Activated naive CD4-positive, alpha-beta T cell (primary cell): Measurements from ENCODE around the gene CHST8.

Source experiments
- DNase-seq, 4 experiments: peaks; one replicate each; lab custom pipeline; 2025; lab: John Stamatoyannopoulos, UW

Gene CHST8

DNA sequence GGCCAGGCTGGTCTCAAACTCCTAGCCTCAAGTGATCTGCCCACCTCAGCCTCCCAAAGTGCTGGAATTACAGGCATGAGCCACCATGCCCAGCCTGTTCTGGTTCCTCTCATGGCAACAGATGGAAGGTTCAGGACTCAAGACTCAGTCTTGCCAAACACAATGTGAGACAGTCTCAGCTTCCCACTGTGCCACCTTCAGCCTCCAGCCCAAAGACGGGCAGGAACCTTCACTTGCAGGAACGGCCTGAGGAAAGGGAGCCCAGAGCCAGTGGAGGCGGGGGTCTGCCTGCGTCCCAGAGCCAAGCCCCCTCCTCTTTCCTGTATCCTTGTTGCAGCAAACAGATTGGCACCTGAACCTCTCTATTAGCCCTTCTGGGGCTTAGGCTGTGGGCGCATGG is 2.9 kb upstream of the CHST8 start:
- DNase-seq = no peak

DNA sequence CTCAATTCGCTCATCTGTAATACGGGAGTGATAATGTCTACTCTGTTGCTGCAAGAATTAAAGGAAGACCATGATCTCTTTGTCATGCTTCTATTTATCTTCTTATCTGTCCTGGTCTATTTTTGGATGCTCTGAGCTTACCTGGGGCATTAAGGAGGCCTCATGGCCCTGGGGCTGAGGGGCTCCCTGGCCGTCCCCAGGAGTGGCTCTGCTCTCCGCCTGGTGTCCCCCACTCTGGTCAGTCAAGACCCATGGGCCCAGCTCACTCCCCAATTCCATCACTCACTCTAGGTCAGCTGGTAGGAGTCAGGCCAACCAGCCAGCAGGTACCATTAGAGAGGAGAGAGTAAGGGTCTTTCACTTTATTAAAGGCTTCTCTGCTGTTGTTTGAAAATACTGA is 1.1 kb upstream of the CHST8 start:
- DNase-seq = no peak

- no peak for DNase-seq
Observed at GRCh38 chr19:33621065-33621785, 528 bp upstream of the CHST8 start.

- no peak for DNase-seq
Observed at GRCh38 chr19:33622505-33622808, 704 bp downstream of the CHST8 start.

GRCh38 chr19:33622809-33623511 is 1.2 kb downstream of the CHST8 start:
- no peak for DNase-seq

DNA sequence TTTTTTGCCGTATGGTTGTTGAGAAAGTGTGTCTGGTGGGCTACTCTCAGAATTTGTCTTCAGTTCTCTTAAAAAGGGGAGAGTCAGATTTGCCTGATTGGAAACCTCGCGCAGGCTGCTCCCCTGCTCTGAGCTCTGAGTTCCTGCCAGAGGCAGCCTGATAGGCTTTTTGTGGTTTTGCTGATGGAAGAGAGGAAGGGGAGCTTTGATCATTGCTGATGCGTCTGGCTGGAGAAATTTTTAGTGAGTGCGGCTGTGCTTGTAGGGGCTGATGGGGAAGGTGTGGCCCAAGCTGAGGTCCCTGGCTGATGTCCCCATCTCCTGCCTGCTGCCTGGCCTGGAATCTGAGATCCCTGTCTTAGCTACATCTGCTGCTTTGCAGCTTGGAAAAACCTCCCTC is 2.8 kb downstream of the CHST8 start:
- DNase-seq = no peak

DNA sequence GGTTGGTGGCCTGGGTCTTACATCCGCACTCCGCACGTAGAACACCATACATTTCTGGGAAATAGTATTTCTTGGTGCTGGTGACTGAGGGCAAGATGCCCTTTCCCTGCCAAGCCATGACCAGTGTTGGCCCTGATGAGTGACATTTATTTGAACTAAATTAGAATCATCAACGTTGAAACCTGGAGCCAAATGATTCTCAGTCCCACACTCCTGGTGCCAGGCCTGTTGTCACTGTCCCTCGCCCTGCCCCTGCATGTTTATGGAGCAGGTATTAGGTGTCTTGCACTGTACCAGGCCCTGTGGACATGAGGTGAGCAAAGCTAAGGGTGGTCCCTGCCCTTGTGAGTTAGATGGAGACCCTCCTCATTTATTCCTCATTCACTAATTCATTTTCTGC is 5.8 kb downstream of the CHST8 start:
- no peak for DNase-seq

DNA sequence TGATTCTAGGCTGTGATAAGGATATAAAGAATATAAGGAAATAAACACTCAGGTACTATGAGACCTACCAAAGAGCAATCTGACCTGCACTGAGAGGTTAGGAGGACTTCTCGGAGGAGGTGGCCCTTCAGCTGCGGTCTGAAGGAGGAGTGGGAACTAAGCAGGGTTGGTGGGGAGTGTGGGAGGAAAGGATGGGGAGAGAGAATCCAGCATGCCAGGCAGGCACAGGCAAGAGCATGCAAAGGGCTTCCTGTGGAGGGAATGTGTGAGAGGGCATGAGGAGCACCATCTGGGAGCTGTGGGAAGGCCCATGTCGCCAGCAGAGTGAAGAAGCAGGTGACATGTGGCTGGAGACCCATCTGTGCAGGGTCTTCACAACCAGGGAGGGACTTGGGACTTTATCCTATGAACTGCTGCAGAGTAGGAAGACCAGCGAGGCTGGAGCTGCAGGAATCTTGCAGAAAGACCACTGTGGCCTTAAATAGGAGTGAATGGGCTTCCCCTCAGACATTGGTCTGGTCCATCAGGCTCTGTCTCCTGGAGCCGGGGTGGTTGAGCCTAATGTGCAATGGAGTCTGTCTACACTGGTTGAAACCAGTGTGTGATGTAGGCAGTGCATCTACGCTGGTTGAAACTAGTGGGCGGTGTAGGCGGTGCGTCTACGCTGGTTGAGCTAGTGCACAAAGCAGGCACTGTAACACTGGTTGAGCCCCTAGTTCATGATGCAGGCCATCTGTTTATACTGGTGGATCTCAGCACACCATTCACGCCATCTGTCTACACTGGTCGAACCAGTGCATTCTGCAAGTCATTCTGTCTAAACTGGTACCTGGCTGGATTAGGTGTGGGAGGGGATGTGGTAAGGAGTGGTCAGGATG is 6.4 kb downstream of the CHST8 start:
- DNase-seq = no peak

DNA sequence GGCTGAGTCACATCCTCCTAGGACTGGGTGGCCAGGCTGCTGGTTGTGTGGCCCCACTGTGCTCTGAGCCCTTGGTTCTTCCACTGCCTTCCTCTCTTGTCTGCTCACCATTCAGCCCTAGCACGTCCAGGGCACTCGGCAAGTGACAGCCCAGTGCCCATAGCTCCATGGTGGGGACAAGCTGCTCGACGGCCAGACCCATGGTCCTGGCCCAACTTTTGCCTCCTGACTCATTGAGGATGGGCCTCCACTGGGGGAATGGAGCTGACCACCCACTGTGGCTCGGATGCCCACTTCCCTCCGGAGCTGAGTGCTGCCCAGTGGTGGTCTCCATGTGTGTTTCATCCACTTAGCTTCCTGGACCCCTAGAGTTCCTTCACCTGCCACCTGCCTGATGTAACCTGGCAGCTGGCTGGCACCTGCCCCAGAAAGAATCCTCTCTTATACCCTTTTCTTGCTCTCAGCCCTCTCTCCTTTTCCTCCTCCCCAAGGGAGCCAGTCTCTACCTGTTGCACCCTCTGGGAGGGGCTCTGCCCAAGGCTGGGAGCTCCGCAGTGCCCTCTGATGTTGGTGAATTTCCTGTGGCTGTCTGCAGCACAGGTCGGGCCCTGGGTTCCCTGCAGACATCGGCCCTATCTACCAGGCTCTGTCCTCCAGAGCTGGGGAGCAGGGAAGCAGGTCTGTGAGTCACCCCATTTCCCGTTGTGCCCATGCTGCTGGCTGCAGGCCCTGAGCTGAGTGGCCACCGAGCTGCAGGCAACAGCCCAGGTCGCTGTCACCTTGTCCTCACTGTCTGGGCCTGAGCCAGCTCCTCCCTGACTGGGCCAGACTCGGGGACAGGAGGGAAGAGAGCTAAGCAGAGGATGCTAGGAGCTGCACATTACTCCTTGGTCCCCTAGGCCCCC is 7.4 kb downstream of the CHST8 start:
- no peak for DNase-seq

DNA sequence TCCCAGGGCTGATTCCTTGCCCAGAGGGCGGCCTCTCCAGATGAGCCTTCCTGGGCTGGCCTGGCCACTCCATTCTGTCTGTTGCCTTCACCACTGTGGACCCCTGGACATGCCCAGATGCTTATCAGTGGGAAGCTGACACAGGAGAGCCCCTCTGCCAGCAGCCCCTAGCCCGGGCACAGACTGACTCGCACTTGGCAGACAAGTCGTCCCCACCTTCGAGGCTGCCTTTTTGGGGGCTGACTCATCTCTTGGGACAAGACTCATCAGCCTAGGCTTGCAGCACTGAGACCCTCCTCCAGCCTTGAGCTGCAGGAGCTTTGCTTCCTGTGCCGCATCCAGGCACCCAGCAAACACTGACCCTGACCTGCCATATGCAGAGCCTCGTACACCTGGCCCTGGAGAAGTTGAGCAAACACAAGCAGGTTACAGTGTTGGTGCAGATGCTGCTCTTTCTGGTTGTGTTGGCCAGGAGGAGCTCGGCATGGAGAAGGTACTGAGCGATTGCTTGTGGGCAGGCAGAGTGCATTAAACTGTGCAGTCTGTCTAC is 8.1 kb downstream of the CHST8 start:
- no peak for DNase-seq

DNA sequence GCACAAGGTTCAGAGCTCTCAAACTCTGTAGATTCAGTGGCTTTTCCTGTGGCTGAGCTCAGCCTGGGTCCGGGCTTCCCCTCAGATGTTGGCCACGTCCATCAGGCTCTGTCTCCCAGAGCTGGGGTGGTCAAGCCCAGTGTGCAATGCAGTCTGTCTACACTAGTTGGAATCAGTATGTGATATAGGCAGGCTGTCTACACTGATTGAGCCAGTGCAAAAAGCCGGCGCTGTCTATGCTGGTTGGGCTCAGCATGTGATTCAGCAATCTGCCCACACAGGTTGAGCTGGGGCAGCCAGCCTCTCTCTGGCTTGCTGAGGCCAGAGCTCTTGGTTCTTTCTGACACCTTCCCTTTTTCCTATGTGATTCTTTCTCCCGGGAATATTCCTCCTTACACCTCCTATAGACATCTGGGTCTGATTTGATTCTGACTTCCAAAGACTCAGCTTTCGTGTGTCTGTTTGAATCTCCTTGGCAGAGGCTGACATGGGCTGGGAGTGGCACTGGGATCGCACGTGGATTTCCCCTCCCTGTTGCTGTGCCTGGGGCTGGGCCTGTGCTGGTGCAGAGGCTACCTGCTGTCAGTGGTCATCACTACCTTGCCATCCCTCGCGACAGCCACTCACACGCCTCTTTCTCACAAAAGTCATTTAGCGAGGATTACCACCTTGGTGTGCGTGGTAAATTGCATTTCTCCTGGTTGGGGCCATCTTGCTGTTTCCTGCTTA is 9.3 kb downstream of the CHST8 start:
- DNase-seq = no peak

- DNase-seq = no peak
Observed at GRCh38 chr19:33631609-33631973, 9.8 kb downstream of the CHST8 start.

DNA sequence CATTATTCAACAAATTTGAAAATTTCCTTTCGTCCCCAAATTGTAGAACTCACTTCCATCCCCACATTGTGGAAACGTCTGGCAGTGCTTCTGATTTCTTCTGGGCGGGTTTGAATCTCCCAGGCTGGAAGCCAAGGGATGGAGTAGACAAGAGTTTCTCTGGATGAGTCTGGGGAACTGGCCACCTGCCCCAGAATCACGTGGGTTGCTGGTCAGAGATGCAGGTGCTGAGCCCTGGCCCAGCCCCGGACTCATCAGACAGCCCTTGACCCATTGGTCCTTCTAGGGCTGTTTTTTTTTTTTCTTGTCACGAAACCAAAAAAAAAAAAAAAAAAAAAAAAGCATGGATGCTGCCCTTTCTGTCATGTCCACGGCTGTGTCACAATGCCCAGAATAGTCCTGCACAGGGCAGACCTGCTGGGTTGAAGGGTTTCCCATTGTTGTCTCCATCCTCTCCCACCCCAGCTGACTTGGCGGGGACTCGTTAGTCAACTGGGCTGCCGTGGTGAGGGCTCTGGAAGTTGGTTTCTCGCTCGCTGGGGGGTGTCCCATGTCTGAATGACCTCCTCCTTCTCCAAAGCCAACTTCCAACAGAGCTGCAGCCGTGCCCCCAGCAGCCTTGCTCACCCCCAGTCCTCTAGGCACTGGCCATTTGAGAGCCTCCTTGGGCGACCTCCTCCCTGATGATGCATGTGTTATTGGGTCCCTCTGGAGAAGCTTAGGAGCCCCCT is 12.8 kb downstream of the CHST8 start:
- no peak for DNase-seq

DNA sequence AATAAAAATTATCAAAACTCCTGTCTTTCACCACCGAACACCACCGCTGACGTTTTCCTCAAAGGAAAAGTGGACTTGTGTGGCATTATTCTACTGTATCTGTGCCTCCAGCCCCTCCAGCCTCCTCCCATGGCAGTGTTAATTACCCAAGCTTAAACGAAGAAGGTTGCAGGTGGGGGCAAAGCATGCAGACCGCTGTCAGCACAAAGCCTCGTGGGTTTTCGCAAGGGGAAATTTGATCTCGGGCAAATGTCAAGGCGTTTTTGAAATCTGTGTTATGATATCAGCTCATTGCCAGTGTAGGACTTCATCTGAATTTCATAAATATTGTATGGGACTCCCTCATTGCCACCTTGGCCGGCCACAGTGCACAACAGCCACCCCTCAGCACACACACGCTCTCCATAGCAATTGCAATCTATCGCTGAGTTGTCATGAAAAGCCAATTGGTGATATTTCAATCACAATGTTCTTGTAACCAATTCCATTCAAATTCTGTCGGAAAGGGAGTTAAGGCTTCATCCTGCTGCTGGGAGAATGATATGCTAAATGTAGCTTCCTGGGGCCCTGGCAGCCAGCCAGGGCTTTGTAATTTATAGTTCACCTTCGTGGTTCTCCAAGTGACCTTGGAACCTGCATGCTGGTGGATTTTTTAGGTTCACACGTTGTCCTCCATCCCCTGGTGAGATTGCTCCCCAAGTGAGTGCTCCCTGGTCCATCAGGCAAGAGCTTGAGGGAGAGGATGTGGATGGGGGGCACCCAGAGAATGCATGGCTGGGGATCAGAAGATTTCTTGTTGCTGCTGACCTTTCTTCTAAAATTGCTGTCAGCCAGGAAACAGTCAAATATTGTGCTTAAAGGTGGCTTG is 16.6 kb downstream of the CHST8 start:
- DNase-seq = no peak

DNA sequence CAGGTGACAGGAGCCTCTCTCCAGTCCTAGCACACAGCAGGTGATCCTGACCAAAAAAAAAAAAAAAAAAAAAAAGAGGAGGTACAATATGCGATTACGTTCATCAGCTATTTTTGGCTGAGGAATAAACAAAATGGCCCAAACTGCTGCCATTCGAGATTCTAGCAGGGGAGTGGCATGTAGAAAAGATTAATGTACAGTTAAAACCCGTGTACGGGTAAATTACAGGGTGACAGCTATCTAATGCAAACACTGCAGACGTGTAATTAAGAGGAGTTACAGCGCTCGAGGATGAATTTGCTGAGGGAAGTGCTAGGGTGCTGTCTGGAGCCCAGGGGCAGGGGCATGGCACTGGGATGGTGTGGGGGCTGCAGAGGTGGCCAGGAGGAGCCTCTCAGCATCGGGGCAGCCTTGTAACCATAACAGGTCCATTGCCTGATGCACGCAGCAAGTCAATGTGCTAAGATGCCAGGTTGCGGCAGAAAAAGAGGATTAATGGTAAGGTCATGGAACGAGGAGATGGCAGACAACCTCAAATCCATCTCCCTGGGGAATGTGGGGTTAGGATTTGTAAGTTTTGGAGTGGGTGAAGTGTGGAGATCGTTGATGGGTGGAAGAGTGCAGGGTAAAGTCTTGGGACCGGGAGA is 17.4 kb downstream of the CHST8 start:
- no peak for DNase-seq

DNA sequence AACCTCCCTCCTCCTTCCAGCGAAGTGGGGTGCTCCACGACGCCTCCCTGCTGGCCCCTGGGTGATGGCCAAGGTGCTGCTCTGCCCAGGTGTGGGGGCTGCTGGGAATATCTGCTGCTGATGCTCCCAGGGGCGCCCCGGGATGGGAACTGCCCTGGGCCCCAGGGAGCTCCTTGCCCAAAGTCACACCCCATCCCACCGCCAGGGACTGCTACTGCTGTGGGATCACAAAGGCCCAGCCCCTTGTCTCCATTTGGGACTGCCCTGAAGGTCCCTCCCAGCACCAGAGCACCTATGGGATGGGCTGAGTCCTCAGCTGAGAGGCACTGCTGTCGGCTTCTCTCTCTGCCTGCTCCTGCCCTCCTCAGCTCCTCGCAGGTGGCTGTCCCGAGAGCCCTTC is 19.0 kb downstream of the CHST8 start:
- no peak for DNase-seq

- no peak for DNase-seq
Observed at GRCh38 chr19:33641261-33641660, 19.5 kb downstream of the CHST8 start.

- DNase-seq = no peak
Observed at GRCh38 chr19:33641956-33642498, 20.3 kb downstream of the CHST8 start.
